Activated T-cell treated with anti-CD3 and anti-CD28 coated beads for 1 hour (primary cell): ENCODE results near the gene SMIM36.
"Not testable (repeated sequence)": the region's sequence is repeated elsewhere in the genome, so short reads cannot be mapped to it uniquely, and the experiment has no call there.

Source experiments
- DNase-seq: peaks from one replicate; pipeline ENCODE4 v3.0.0-alpha.2; 2020; ENCODE audit warnings: low read depth

SMIM36 gene

GRCh38 chr17:55454906-55455474, 56.3 kb downstream of the SMIM36 start:
- no peak for DNase-seq

- DNase-seq, result no peak
Observed at GRCh38 chr17:55453839-55454557, 57.3 kb downstream of the SMIM36 start.

GRCh38 chr17:55452139-55452790, 59.0 kb downstream of the SMIM36 start:
- no peak for DNase-seq

- no peak for DNase-seq
Observed at GRCh38 chr17:55451758-55452138, 59.5 kb downstream of the SMIM36 start.

- DNase-seq, result no peak
Observed at GRCh38 chr17:55451203-55451641, 60.0 kb downstream of the SMIM36 start.

DNA sequence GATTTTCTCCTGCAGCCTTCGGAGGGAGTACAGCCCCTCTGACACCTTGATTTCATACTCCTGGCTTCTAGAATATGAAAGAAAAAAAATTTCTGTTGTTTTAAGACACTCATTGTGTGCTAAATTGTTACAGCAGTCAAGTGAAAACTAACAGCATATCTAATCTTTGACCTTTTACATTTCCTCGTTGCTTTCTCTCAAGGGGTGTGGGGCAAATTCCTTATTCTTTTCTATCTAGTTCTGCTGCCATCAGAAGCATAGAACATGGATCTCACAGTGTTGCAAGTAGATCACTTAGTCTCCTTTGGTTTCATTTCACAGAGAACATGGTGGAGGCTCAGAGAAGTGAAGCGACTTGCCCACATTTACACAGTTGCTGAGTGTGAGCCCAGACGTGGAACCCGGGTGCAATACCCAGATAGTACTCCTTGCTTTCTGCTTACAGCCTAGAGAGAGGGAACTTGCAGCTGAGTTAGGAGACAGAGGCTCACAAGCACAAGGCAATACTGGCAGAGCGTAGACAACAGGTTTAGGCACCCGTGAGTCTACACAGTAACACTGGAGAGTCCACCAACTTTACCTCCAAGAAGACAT, 60.9 kb downstream of the SMIM36 start:
- DNase-seq, result no peak

DNA sequence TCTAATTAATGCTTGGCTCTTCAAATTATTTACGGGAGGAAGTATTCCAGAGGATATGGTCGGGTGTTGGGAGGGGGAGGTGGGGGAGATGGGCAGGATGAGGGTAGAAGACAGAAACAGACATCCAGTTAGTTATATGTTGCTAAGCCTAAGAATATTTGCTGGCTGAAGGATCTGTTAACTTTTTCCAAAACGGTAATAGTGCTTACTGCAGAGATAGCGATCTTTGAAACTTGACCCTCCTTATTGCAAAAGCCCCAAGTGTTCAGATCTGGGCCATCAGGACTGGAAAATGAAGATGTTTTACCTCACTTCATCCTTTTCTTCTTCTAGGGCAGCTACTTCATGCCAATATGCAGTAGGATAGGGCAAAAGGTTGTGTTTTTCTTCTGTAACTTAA, 62.6 kb downstream of the SMIM36 start:
- DNase-seq, result no peak

DNA sequence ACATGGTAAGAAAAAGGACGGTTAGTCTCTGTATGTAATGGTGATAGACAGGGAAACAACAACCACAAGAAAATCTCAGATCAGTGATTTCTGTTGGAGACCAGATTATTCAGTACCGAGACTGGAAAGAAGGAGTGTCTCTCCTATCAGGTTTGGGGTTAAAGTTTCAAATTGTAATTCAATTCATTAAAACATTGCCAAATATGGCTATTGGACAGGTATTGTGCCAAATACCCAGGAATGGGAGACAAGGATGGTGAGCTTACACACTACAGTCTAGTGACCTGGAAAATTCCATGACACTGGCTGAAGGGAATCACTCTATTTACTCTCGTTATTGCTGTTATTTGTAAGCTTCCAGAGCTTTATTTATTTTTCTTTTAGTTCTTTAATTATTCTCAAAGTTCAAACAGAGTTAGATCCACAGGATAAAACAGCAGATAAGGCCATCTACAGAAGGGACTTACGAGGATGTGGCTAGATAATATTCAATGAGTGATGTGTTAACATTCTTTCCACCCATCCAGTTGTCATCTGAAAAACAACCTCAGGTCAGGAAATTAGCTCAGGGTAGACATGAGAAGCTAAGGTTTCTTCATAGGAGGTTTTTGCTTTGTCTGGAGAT, 64.6 kb downstream of the SMIM36 start:
- no peak for DNase-seq

DNA sequence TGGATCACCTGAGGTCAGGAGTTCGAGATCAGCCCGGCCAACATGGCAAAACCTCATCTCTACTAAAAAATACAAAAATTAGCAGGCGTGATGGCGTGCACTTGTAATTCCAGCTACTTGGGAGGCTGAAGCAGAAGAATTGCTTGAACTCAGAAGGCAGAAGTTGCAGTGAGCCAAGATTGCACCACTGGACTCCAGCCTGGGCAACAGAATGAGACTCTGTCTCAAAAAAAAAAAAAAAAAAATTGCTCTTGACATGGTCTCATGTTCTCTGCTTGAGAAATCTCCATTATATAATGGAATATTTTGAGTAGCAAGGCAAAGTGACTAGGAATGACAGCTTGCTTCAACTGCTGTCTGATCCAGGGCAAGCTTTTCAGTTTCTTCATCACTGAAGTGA, 65.2 kb downstream of the SMIM36 start:
- not testable (repeated sequence) for DNase-seq

DNA sequence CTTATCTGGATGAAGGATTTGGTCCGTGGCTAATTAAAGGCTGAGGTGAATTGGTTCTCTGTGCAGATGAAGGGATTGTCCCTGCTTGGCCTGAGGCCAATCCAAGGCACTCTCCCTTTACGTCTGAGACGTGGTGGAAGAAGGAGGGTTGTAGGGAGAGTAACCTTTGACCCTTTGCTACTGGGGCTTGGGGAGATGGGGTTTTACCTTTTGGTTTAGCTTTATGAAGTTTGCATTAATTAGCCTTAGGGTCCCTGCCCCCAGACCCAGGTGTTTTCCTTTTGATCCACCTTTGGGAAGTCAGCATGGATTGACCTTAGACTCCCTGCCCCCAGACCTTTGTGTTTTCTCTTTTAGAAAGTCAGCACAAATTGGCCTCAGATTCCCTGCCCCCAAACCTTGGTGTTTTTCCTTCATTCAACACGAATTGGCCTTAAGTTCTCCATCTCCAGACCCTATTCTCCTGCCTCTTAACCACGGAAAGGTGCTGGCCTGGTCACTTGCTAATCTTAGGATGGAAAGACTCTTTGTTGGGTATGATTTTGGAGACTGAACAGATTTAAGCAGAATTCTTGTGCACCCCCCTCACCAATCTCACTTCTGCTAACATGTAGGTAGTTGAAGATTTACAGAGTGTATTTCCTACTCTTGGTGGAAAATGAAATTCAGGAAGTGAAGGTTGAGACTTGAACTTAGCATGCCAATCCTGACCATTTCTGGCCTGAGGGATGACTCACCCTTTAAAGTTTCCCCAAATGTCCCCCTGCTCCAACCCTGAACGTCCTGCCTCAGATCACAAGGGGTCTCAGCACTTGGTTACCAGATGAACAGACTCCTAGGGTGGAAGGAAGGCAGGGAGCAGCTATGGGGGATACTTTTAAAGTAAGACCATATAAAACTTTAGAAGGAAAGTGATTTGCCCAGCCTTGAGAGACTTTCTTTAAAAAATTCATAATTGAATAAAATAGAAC, 66.5 kb downstream of the SMIM36 start:
- DNase-seq, result no peak

DNA sequence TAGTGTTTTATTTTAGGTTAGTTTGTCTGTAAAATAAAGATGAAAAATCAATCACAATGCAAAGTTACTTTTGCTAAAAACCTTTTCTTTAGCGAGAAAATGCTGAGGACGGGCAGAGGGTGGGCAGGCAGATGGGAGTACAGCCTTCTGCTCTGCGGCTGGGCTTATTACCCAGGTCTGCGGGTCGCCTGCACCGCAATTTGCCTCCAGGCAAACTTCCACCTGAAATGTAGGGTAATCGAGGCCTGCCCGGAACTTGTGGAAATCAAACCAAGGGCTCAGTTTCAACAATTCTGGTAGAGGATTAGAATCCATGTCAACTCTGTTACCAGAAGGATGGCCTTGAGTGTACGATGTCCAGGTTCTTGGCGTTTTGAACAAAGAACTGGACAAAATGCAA, 67.3 kb downstream of the SMIM36 start:
- DNase-seq, result no peak

DNA sequence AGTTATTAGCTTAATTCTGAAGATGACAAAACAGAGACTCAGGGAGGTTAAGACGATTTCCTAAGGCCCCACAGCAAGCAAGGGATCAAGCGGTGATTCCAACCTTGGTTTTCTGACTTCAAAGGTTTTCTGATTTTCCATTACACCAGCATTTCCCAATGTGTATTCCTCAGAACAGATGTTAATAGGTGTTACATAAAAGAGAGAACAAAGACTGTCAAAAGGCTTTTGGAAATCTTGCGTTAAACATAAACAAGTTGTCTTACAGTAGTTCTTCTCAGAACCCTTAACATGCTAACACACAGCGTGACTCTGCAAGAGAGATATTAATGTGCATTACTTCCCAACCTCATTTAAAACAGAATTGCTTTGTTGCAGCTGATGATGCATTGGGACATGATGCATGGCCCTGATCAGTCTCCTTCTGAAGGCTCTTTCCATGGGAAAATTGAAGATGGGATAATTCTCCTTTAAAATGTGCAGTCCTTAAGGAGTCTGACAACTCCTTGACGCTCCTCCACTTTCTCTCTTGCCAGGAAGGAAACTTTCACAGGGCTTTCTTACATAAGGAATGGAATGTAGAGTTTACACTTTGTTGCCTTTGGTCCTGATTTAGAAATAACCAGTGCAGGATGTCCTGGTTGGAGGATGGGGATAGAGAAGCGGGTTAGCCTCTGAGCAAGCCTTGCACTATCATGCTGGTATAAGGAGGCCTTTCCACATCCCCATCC, 68.1 kb downstream of the SMIM36 start:
- DNase-seq, result no peak

GRCh38 chr17:55442462-55442861, 68.8 kb downstream of the SMIM36 start:
- DNase-seq, result no peak

DNA sequence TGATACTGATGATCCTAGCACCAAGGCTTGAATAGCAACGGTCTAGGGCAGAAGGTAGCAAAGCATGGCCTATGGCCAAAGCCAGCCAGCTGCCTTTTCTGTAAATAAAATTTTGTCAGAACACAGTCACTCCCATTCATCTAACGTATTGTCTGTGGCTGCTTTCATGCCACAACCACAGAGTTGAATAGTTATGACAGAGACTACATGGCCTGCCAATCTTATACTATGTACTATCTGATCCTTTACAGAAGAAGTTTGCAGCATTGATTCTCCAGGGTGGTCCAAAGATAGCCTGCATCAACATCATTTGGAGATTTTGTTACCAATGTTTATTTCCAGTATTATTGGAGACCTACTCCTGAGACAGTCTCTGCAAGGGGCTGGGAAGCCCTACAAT, 69.7 kb downstream of the SMIM36 start:
- no peak for DNase-seq

DNA sequence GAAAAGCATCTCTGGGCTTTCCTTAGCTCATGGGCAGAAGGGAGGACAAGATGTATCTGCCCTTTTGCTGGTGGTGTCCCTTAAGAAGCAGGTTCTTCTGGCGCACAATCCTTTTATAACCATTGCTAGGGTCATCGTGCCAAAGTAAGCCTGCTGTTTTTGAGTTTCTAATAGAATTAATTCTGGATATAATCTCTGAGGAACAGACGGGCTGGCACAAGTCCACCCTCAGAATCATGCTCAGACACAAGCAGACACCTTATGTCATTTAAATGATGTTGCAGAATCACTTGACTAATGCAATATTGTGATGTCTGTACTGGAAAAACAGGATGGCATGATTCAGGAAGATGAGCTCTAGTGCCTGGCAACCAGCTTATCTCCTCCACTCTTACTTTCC, 70.9 kb downstream of the SMIM36 start:
- DNase-seq, result no peak

GRCh38 chr17:55437159-55437605, 74.1 kb downstream of the SMIM36 start:
- no peak for DNase-seq

- no peak for DNase-seq
Observed at GRCh38 chr17:55436224-55437158, 74.8 kb downstream of the SMIM36 start.

- DNase-seq, result no peak
Observed at GRCh38 chr17:55435408-55435807, 75.8 kb downstream of the SMIM36 start.

DNA sequence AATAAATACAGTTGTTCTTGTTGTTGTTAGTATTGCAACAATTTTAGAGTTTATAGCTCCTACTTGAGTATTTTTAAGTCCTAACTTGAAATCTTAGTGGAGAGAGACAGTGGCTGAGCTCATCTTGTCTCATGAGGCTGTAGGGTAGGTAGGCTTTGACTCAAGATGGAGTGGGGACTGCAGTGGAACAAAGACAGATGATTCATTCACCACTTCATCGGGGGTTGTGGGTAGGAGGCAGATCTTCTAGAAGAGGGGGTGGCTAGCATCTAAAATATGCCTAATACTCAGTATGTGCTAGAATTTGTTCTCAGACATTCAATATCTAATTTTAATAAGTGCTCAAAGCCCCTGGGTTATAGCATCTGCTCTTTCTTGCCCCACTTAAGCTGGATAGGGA, 76.5 kb downstream of the SMIM36 start:
- no peak for DNase-seq
